ENCODE data around the gene MRPS25. TPM values are rescaled to one million over a fixed set of nuclear protein-coding genes. Genes with fewer than 3 reads are reported as not detected.
A peak's percentile ranks its signal among the peaks of the same experiment; 100 is the strongest.

Gene MRPS25
- total RNA-seq, 1 experiment from 2014 or later: 53.2 TPM

- Histone ChIP-seq H4K5ac (ENCODE audit: insufficient read length, low read depth, low read length) (no peak overlapping the region), H4K20me1 (ENCODE audit: control insufficient read depth, insufficient read depth, insufficient read length) (no peaks in the 10 kb centered on the region), H3K27ac (ENCODE audit: insufficient read length, low read depth, low read length) (no peak overlapping the region), H2BK120ac (ENCODE audit: low read depth, low read length, poor library complexity, severe bottlenecking) (no peak overlapping the region), H2BK15ac (ENCODE audit: low read depth, low read length) (no peak overlapping the region), H3K9me3 (ENCODE audit: control insufficient read depth, low read depth, low read length) (no peaks in the 10 kb centered on the region), H2BK20ac (ENCODE audit: low read depth, low read length, poor library complexity, severe bottlenecking) (no peak overlapping the region), H3K23me2 (ENCODE audit: insufficient read length, low read depth, low read length, poor library complexity, severe bottlenecking) (no peaks in the 10 kb centered on the region), H2BK12ac (ENCODE audit: insufficient read length, low read depth, low read length) (no peak overlapping the region), H3K4ac (ENCODE audit: low read depth, low read length) (no peak overlapping the region), H3T11ph (ENCODE audit: low read length) (no peak overlapping the region), H4K8ac (replicated peaks; ENCODE audit: insufficient read length, low read depth, low read length) (no peak overlapping the region), H3K79me2 (ENCODE audit: insufficient read depth, low read length) (no peaks in the 10 kb centered on the region), H3K4me1 (ENCODE audit: insufficient read depth, low read length) (no peaks in the 10 kb centered on the region), H3K4me2 (ENCODE audit: insufficient read depth, insufficient read length, low read length) (no peak overlapping the region), H3K56ac (ENCODE audit: insufficient read length, low read depth, low read length) (no peak overlapping the region), H3K27me3 (ENCODE audit: insufficient read depth, low read length) (no peaks in the 10 kb centered on the region), H2AK5ac (ENCODE audit: insufficient read length, low read length) (no peak overlapping the region), H3K23ac (ENCODE audit: insufficient read length, low read depth, low read length) (no peak overlapping the region), H2BK5ac (ENCODE audit: insufficient read length, low read length) (no peak overlapping the region), H3K14ac (ENCODE audit: insufficient read depth, low read length) (no peak overlapping the region), H3K79me1 (ENCODE audit: insufficient read depth, low read depth, low read length, poor library complexity, severe bottlenecking) (no peaks in the 10 kb centered on the region), H4K91ac (ENCODE audit: insufficient read length, low read depth, low read length) (no peak overlapping the region), H3K18ac (ENCODE audit: insufficient read length, low read depth, low read length) (no peak overlapping the region), H2AFZ (ENCODE audit: low read length) (no peak overlapping the region), H3K9ac (ENCODE audit: extremely low read depth, insufficient read length, low read length) (no peak overlapping the region)
- Mint-ChIP-seq H3K4me3 (no peak overlapping the region), H3K4me1 (no peaks in the 10 kb centered on the region), H3K27ac (peak overlapping the region in 1 of 3 experiments; percentile 82; a peak in 2 of 7 replicates), H3K9me3 (no peaks in the 10 kb centered on the region), H3K27me3 (ENCODE audit: low read depth) (no peaks in the 10 kb centered on the region), H3K36me3 (ENCODE audit: insufficient read depth in 1 of 3, low read depth in 3 of 3) (peaks cover 40 to 92% (median 87%) of the 10 kb centered on the region in 3 experiments)
- DNase-seq: no peak
- no peak for TF ChIP-seq CTCF (conservative IDR thresholded peaks at IDR 0.05)
- WGBS (ENCODE audit: extremely low coverage, insufficient read length, low lambda C conversion rate): no CpG with 5 or more reads among the region's 2 CpGs
Measured at GRCh38 chr3:15017191-15017590, 47.9 kb downstream of the MRPS25 start.

Measured in H9 (cell line).